H1 (cell line): ENCODE results near the gene DVL2. TPM values are rescaled to one million over a fixed set of nuclear protein-coding genes. Genes with fewer than 3 reads are reported as not detected.

Experiments used
- BRCA1 ChIP-seq: IDR thresholded peaks from 2 replicates; pipeline ENCODE4 v1.6.1; 2012; ENCODE audit warnings: low read depth, low read length, improper control_type of control experiment
- JUND ChIP-seq: IDR thresholded peaks from 2 replicates; pipeline ENCODE4 v1.6.1; 2011; ENCODE audit warnings: mild to moderate bottlenecking, improper control_type of control experiment, low read length
- NRF1 ChIP-seq: IDR thresholded peaks from 2 replicates; pipeline ENCODE4 v1.6.1; 2011; ENCODE audit warnings: mild to moderate bottlenecking, low read depth, low read length, improper control_type of control experiment
- POLR2AphosphoS5 ChIP-seq: IDR thresholded peaks from 2 replicates; pipeline ENCODE4 v1.6.1; 2011; ENCODE audit warnings: low read depth, low read length
- RBBP5 ChIP-seq: IDR thresholded peaks from 2 replicates; pipeline ENCODE4 v1.7.1; 2012; ENCODE audit warnings: low read depth, mild to moderate bottlenecking, inconsistent platforms, low read length, moderate library complexity, borderline replicate concordance
- RXRA ChIP-seq: IDR thresholded peaks from 2 replicates; pipeline ENCODE4 v1.6.1; 2011; ENCODE audit warnings: low read depth, mild to moderate bottlenecking, low read length, moderate library complexity; ENCODE audit not compliant: insufficient read depth
- SIN3A ChIP-seq, 2 experiments: IDR thresholded peaks in 1 of 2; conservative IDR thresholded peaks in 1 of 2; 2 replicates each; pipeline ENCODE4 v1.6.1; 2011 to 2012; ENCODE audit warnings: low read length in 2 of 2, improper control_type of control experiment in 1 of 2, low read depth in 1 of 2, mild to moderate bottlenecking in 1 of 2
- SIX5 ChIP-seq: IDR thresholded peaks from 2 replicates; pipeline ENCODE4 v1.6.1; 2011; ENCODE audit warnings: mild to moderate bottlenecking, low read depth, low read length
- SP1 ChIP-seq: IDR thresholded peaks from 2 replicates; pipeline ENCODE4 v1.6.1; 2011; ENCODE audit warnings: low read depth, low read length
- TAF1 ChIP-seq: IDR thresholded peaks from 2 replicates; pipeline ENCODE4 v1.6.1; 2011; ENCODE audit warnings: mild to moderate bottlenecking, low read depth, low read length
- polyA plus RNA-seq, 7 experiments: library from polyadenylated mRNA; depleted of rRNA in 3 of 7; stranded (reverse) in 5 of 7; unstranded in 2 of 7; fragments of >200 nt in 5 of 7; fragments of 200-250 nt in 2 of 7; gene quantifications; 1 replicate in 5 of 7; 2 replicates in 1 of 7; 4 replicates in 1 of 7; pipeline versions ENCODE4 v1.2.1 to v1.2.3, GENCODE V29; 2011 to 2013; ENCODE audit warnings: missing spikeins in 2 of 7, mixed read lengths in 2 of 7
- total RNA-seq: library from RNA; stranded (reverse); fragmentation: NEBNext Ultra II Directional; extraction: Animal tissue kit (Norgen Biotek cat#: 25700); gene quantifications from 2 replicates; pipeline ENCODE4 v1.2.1, GENCODE V29; 2021
- TF ChIP-seq, protein P1 (sequence below): IDR thresholded peaks from 2 replicates; pipeline ENCODE4 v1.6.1; 2011; ENCODE audit warnings: low read depth, mild to moderate bottlenecking, low read length; ENCODE audit not compliant: insufficient read depth

The DVL2 gene
- total and polyA plus RNA-seq, 2 of the 8 experiments (the other 6 are each of a cell fraction or from before 2014, with no cell fraction given) = 19.0 to 59.6 TPM

DNA sequence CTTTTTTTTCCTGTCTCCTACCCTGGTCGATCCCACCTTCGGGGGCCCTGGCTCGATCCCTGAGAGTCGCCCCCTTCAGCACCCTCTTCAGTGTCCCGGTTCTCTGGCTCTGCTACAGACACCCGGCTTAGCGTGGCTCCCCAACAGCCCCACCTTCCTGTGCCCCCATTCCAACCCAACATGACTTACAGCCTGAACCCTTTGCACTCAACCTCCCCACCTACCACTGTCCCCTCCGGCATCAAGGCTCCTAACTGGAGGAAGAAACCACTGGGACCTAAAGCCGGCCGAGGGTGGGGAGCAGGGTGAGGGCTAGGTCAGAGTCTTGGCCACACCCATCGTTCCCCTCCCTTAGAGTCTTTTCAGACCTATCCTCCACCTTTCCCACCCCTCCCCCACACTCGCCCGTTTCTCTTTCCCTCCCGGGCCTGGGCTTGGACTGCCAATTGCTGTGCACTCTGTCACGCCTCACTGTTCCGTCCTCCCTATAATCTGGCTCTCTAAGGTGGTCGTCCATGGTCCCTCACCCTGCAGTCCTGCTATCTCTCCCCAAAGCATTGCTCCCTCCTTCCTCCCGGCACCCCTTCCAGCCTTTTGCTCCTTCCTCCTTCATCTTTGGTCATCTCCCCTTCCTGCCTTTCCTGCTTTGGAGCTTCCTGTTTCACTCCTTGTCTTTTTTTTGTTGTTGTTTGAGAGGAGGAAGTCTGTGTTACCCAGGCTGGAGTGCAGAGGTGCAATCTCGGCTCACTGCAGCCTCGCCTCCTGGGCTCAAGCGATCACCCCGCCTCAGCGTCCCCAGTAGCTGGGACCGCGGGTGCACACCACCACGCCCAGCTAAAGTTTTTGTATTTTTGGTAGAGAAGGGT is 28.9 kb upstream of the DVL2 start (continued):
- TF ChIP-seq, protein P1, sequence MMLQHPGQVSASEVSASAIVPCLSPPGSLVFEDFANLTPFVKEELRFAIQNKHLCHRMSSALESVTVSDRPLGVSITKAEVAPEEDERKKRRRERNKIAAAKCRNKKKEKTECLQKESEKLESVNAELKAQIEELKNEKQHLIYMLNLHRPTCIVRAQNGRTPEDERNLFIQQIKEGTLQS = no peak
- TF ChIP-seq NRF1 = no peak
- TF ChIP-seq JUND = no peak
- TF ChIP-seq SP1 = peak; percentile 76
- peak; percentile 55; the same call in 1 of the 2 replicates for TF ChIP-seq TAF1
- TF ChIP-seq BRCA1 = no peak; the same call in 1 of the 2 replicates
- no peak for TF ChIP-seq SIX5
- no peak; the same call in 1 of the 2 replicates for TF ChIP-seq RBBP5
- peak in 1 of 2 experiments; percentile 64; a peak in 1 of 4 replicates for TF ChIP-seq SIN3A (conservative IDR thresholded peaks at IDR 0.05 in 1 of 2, IDR thresholded peaks at IDR 0.05 in 1 of 2; ENCODE audit: low read depth in 1 of 2, low read length in 2 of 2)
- peak; percentile 50; the same call in 1 of the 2 replicates for TF ChIP-seq POLR2AphosphoS5
- no peak for TF ChIP-seq RXRA
